DND-41 (cell line): ENCODE results near the gene USP28.
"Not testable (repeated sequence)": the region's sequence is repeated elsewhere in the genome, so short reads cannot be mapped to it uniquely, and the experiment has no call there.

Source experiments
- ATAC-seq: fragments of 200-7000 bp; cut with Tn5 transposase; 3 replicates; pipeline ENCODE4 v1.9.1; 2021; ENCODE audit warnings: low read depth; ENCODE audit not compliant: insufficient read depth
- DNase-seq: peaks from one replicate; pipeline ENCODE4 v3.0.0-alpha.2; 2020
- H2AFZ ChIP-seq: 2 replicates; pipeline ENCODE4 v1.6.0; 2012; ENCODE audit warnings: low read depth, low read length
- H3K27ac ChIP-seq: 2 replicates; pipeline ENCODE4 v1.5.1; 2012; ENCODE audit warnings: low read length, inconsistent platforms
- H3K27me3 ChIP-seq: fragments of 200-600 bp; sonication (generic); 2 replicates; pipeline ENCODE4 v1.6.0; 2012; ENCODE audit warnings: low read length, mild to moderate bottlenecking, inconsistent platforms; ENCODE audit not compliant: insufficient read depth, poor library complexity
- H3K36me3 ChIP-seq: 2 replicates; pipeline ENCODE4 v1.5.1; 2012; ENCODE audit warnings: low read length, inconsistent platforms; ENCODE audit not compliant: insufficient read depth
- H3K4me1 ChIP-seq: 2 replicates; pipeline ENCODE4 v1.5.1; 2012; ENCODE audit warnings: mild to moderate bottlenecking, low read length; ENCODE audit not compliant: insufficient read depth
- H3K4me2 ChIP-seq: 2 replicates; pipeline ENCODE4 v1.6.0; 2012; ENCODE audit warnings: mild to moderate bottlenecking, moderate library complexity, low read length, inconsistent platforms; ENCODE audit not compliant: insufficient read depth
- H3K4me3 ChIP-seq, 2 experiments: fragments of 200-600 bp in 1 of 2; shearing (Covaris generic) in 1 of 2; 2 replicates each; pipeline ENCODE4 v1.5.1; 2012 to 2016; ENCODE audit warnings: inconsistent platforms in 2 of 2, low read length in 2 of 2, mild to moderate bottlenecking in 2 of 2, low read depth in 1 of 2, moderate library complexity in 1 of 2
- H3K79me2 ChIP-seq: 2 replicates; pipeline ENCODE4 v1.6.0; 2012; ENCODE audit warnings: low read length, inconsistent platforms; ENCODE audit not compliant: insufficient read depth
- H3K9ac ChIP-seq: 2 replicates; pipeline ENCODE4 v1.6.0; 2012; ENCODE audit warnings: low read depth, mild to moderate bottlenecking, inconsistent platforms, low read length, moderate library complexity
- H3K9me3 ChIP-seq: 2 replicates; pipeline ENCODE4 v1.5.1; 2012; ENCODE audit warnings: low read length, moderate library complexity, mild to moderate bottlenecking, inconsistent platforms; ENCODE audit not compliant: insufficient read depth, severe bottlenecking
- H4K20me1 ChIP-seq: 2 replicates; pipeline ENCODE4 v1.6.0; 2012; ENCODE audit warnings: low read length; ENCODE audit not compliant: insufficient read depth
- EZH2 ChIP-seq: IDR thresholded peaks from 3 replicates; pipeline ENCODE4 v1.6.1; 2012; ENCODE audit warnings: borderline replicate concordance, low read depth, mild to moderate bottlenecking, moderate library complexity, low read length, inconsistent platforms; ENCODE audit not compliant: severe bottlenecking
- TF ChIP-seq, protein P1 (sequence below): IDR thresholded peaks from 2 replicates; pipeline ENCODE4 v1.5.1; 2012; ENCODE audit warnings: borderline replicate concordance, low read length, moderate library complexity, mild to moderate bottlenecking; ENCODE audit not compliant: poor library complexity, severe bottlenecking; ENCODE audit errors: extremely low read depth

Gene USP28

DNA sequence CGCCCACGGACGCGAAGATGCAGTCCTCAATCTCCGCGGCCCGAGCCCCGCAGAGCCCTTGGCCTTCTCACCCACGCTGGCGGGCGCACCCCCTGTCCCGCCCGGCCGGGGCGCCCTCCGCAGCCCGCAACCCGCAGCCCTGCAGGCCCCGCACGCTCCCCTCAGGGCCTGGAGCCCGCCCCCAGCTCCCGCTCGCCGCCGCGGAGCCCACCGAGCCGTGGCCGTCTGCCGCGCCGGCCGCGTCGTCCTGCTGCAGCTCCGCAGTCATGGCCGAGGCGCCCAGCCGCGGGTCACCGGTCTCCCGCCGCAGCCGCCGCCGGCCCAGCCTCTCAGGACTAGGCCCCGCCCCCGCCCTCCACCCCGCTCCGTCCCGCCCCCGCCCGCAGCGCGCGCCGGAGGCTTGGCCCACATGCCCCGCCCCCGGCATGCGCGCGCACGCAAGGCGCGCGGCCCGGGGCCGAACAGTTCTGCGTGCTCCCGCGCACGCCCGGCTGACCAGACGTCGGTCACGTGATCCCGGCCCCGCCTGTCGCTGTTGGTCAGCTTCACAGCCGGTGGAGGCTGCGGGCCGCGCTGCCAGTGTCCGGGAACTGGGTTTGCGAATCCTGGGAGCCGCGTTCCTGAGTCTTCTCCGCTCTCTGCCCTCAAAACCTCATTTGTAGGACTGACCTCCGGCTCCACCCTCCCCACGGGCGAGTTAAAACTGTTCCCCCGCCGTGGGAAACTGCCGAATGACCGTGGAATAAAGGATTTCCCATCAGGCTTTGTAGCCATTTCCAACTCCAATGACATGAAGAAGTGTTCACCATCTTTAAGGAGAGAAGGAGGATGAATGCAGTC, at the start of gene USP28:
Gene USP28 (minus strand): TSS at position 339 of the 840 bp plus-strand sequence. CDS start 71 bp downstream, at position 268.
- peak; percentile 74 for DNase-seq
- TF ChIP-seq EZH2 = no peak
- TF ChIP-seq, protein P1, sequence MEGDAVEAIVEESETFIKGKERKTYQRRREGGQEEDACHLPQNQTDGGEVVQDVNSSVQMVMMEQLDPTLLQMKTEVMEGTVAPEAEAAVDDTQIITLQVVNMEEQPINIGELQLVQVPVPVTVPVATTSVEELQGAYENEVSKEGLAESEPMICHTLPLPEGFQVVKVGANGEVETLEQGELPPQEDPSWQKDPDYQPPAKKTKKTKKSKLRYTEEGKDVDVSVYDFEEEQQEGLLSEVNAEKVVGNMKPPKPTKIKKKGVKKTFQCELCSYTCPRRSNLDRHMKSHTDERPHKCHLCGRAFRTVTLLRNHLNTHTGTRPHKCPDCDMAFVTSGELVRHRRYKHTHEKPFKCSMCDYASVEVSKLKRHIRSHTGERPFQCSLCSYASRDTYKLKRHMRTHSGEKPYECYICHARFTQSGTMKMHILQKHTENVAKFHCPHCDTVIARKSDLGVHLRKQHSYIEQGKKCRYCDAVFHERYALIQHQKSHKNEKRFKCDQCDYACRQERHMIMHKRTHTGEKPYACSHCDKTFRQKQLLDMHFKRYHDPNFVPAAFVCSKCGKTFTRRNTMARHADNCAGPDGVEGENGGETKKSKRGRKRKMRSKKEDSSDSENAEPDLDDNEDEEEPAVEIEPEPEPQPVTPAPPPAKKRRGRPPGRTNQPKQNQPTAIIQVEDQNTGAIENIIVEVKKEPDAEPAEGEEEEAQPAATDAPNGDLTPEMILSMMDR = no peak
- Histone ChIP-seq H3K4me1 (peaks cover 44% of the 10 kb centered on the region), H3K4me2 (peak within 1 kb of the TSS; percentile 96), H3K79me2 (peaks cover 6% of the 10 kb centered on the region), H3K36me3 (no peaks in the 10 kb centered on the region; the same call in 1 of the 2 replicates), H3K9ac (peak within 1 kb of the TSS; percentile 76), H3K4me3 (peak within 1 kb of the TSS; percentile 80 to 89; a peak in 3 of 4 replicates), H2AFZ (peak within 1 kb of the TSS; percentile 98), H3K27ac (peak within 1 kb of the TSS; percentile 81), H4K20me1 (peaks cover 2% of the 10 kb centered on the region; the same call in 1 of the 2 replicates), H3K9me3 (no peaks in the 10 kb centered on the region), H3K27me3 (no peaks in the 10 kb centered on the region)
- ATAC-seq = peak; percentile 78

DNA sequence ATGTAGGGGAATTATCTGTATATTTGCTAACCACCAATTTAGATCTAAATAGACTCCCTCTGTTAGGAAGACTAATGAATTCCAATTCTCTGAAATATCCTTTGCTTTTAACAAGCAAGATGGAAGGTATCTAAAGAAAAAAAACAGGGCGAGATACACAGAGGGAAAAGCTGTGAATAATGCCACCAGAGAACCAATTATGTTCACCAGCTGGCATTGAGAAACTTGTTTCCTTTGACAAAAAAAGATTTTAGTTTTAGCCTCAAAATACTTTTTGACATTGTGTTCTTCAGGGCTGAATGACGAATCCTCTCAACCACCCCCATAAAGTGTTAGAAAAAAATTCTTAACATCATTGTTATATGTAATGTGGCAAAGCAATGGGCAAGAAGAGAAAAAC, 48.2 kb upstream of the USP28 start:
- no peak for ATAC-seq
- TF ChIP-seq, protein P1 = no peak
- TF ChIP-seq EZH2 = no peak
- no peaks in the 10 kb centered on the region for H3K36me3 ChIP-seq

DNA sequence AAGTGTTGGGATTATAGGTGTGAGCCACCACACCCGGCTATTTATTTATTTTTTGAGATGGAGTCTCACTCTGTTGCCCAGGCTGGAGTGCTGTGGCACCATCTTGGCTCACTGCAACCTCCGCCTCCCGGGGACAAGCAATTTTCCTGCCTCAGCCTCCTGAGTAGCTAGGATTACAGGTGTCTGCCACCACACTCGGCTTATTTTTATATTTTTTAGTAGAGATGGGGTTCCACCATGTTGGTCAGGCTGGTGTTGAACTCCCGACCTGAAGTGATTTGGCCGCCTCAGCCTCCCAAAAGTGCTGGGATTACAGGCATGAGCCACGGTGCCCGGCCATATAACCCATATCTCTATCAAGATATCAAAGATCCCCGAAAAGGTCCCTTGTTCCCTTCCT, 36.1 kb upstream of the USP28 start:
- H3K9ac ChIP-seq, H3K27me3 ChIP-seq: not testable (repeated sequence)

More for the DNA sequence above, 48.2 kb upstream of the USP28 start:
- Histone ChIP-seq H3K27ac (no peak overlapping the region), H3K27me3 (no peaks in the 10 kb centered on the region), H3K4me3 (no peak overlapping the region), H3K9ac (no peak overlapping the region), H3K4me2 (no peak overlapping the region), H4K20me1 (no peaks in the 10 kb centered on the region), H3K9me3 (no peaks in the 10 kb centered on the region), H3K79me2 (no peaks in the 10 kb centered on the region), H2AFZ (no peak overlapping the region), H3K4me1 (no peaks in the 10 kb centered on the region)
- DNase-seq = no peak

DNA sequence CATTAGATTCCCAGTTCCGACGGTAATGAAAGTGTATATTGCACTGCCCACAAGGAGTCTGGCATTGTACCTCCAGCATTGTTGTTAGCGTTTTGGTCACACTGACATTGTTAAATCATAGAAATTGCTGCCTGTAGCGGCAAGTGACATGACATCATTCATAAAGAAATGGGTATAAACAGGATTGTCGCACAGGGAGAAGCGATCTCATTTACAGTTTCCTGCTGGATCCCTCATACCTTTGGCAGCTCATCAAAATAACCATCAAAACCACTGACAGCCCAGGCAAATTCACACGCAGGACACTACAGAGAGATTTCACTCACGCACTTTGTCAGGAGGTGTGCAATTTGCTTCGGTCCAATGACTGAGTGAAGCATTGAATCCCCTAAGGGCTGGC, 32.7 kb upstream of the USP28 start:
- DNase-seq (no peak), ATAC-seq (no peak)
- Histone ChIP-seq H3K4me3 (no peak overlapping the region), H3K9me3 (no peaks in the 10 kb centered on the region), H3K79me2 (no peaks in the 10 kb centered on the region), H3K27me3 (peaks cover 20% of the 10 kb centered on the region), H2AFZ (no peak overlapping the region), H3K4me1 (no peaks in the 10 kb centered on the region), H4K20me1 (no peaks in the 10 kb centered on the region), H3K4me2 (no peak overlapping the region), H3K27ac (no peak overlapping the region), H3K9ac (no peak overlapping the region), H3K36me3 (no peaks in the 10 kb centered on the region)
- TF ChIP-seq, protein P1 = no peak
- no peak for TF ChIP-seq EZH2

More for the DNA sequence above, 36.1 kb upstream of the USP28 start:
- not testable (repeated sequence) for DNase-seq, H2AFZ ChIP-seq, H3K36me3 ChIP-seq, ATAC-seq, H3K4me3 ChIP-seq, H3K4me1 ChIP-seq, H3K9me3 ChIP-seq, H3K79me2 ChIP-seq, H3K27ac ChIP-seq, H3K4me2 ChIP-seq, H4K20me1 ChIP-seq
